Measurements from ENCODE around the gene GSTM4.
A peak's percentile ranks its signal among the peaks of the same experiment; 100 is the strongest.

The GSTM4 gene

GRCh38 chr1:109625176-109625575, 30.7 kb upstream of the GSTM4 start:
- DNase-seq: no peak

- DNase-seq: no peak
Observed at GRCh38 chr1:109625601-109626560, 30.0 kb upstream of the GSTM4 start.

- no peak for DNase-seq
Observed at GRCh38 chr1:109626682-109627408, 29.1 kb upstream of the GSTM4 start.

DNA sequence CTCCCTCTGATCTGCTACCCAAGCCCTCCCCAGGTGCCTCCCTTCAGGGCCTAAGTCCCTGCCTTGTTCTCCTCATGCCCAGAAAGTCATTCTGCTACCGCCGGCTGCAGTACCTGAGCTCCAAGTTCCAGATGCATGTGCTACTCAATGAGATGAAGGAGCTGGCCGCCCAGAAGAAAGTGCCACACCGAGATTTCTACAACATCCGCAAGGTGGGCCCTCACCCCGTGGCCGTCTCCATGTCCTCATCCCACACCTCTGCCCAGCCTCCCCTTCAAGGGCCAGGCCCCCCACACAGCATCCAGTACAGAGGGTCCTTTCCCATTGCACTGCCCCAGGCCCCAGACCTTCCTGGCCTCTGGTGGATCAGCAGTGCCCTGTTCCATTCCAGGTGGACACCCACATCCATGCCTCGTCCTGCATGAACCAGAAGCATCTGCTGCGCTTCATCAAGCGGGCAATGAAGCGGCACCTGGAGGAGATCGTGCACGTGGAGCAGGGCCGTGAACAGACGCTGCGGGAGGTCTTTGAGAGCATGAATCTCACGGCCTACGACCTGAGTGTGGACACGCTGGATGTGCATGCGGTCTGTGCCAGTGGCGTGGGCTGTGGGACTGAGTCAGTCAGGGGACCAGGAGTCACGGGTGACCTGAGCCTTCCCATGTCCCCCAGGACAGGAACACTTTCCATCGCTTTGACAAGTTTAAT, 28.1 kb upstream of the GSTM4 start:
- DNase-seq: no peak

DNA sequence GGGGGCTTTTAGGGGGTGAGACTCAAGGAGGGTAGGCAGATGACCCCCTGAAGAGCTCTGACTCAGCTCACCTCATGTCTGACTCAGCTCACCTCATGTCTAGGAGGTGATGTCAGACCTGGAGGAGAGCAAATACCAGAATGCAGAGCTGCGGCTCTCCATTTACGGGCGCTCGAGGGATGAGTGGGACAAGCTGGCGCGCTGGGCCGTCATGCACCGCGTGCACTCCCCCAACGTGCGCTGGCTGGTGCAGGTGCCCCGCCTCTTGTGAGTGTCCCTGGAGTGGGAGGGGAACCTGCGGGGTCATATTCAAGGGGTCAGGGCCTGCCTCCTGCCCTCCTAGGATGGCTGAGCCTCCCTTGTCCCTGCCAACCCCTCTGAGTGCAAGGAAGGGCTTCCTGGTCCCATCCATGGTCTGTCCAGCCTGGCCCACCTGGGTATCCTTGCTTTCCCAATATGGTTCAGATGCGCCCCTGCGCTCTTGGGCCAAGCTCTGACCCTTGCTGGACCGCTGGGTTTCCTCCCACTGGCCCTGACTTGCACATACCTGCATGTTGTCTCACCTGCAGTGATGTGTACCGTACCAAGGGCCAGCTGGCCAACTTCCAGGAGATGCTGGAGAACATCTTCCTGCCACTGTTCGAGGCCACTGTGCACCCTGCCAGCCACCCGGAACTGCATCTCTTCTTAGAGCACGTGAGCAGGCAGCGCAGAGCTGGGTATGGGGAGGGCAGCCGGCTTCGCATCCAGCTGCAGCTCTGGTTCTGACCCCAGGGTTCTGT, 27.2 kb upstream of the GSTM4 start:
- DNase-seq: no peak

DNA sequence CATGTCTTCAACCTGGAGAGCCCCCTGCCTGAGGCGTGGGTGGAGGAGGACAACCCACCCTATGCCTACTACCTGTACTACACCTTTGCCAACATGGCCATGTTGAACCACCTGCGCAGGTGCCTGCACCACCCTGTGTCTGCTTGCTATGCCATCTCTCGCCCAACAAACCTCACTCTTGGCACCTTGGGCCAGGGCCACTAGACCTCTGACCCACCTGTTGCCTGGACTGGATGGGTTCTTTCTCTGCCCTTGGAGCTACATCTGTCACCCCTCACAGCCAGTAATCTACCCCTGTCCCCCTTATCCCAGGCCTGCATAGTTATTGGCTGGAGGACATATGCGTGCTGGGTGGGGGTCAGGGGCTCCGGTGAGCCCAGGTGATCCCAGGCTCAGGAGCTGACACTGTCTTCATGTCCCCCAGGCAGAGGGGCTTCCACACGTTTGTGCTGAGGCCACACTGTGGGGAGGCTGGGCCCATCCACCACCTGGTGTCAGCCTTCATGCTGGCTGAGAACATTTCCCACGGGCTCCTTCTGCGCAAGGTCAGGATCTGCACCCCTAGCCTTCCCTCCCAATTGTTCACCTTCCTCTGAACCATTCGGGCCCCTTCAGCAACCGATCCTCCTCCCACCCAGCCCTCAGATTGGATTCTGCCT, 26.4 kb upstream of the GSTM4 start:
- no peak for DNase-seq

GRCh38 chr1:109630081-109630897, 25.6 kb upstream of the GSTM4 start:
- DNase-seq: peak; percentile 38

DNA sequence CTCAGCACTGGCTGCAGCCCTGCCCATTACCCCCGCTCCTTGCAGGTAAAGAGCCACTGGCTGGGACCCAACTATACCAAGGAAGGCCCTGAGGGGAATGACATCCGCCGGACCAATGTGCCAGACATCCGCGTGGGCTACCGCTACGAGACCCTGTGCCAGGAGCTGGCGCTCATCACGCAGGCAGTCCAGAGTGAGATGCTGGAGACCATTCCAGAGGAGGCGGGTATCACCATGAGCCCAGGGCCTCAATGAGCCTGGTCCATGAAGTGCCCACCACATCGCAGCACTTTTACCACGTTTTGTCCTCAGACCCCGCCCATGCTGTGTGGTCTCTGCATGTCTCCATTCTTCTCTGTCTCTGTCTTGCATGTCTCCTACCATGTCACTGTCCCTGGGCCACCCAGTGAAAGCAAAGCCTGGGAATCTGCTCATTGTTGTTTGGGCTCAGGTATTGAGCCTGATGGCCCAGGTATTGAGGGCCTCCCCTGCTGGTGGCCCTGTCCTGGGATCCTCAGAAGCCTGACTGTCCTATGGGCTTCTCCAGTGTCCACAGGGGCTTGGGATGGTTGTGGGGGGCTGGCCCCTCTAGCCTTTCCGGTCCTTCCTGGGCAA, 24.9 kb upstream of the GSTM4 start:
- no peak for DNase-seq

GRCh38 chr1:109631513-109632505, 24.1 kb upstream of the GSTM4 start:
- DNase-seq: no peak

DNA sequence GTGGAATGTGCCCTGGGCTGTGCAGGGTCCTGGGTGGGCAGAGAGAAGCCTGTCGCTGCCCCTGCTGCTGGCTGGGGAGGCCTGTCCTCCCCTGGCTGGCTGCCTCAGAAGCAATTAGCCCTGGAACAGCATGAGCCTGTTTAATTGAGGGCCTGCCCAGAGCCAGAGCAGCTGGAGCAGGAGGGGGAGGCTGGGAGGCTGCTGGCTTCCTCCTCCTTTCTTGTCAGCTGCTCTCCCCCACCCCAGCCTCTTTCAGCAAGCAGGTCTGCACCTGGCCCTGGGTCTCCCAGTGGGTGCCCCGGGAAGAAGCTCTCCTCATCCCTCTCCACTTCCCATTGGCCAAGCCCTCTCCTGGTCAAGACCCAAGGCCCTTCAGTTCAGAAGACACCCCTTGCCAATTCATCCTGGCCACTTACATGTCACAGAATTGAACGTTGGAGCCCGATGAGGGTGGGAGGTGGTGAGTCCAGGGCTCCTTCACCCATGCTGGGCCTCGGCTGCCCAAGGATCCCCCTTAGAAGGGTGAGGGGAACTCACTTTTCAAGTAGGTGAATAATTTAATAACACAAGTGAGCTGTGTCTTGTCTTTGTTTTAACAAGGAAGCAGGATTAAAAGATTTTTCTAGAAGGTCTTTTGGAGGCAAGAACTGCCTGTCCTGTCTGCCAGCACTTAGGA, 23.1 kb upstream of the GSTM4 start:
- no peak for DNase-seq

DNA sequence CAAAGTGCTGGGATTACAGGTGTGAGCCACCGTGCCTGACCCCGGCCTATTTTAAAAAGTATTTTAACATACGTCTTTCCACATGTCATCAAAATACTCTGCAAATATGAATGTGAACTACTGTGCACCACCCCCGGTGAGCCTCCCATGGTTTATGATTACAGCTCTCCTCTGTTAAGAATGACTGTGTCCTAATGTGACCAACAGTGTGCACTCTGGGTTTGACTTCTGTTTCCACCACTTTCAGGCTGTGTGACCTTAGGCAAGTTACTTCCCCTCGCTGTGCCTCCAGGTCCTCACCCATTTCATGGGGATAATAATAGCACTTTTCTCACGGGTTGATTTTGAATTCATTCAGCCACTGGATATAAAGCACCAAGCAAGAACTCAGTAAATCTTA, 21.6 kb upstream of the GSTM4 start:
- no peak for DNase-seq

DNA sequence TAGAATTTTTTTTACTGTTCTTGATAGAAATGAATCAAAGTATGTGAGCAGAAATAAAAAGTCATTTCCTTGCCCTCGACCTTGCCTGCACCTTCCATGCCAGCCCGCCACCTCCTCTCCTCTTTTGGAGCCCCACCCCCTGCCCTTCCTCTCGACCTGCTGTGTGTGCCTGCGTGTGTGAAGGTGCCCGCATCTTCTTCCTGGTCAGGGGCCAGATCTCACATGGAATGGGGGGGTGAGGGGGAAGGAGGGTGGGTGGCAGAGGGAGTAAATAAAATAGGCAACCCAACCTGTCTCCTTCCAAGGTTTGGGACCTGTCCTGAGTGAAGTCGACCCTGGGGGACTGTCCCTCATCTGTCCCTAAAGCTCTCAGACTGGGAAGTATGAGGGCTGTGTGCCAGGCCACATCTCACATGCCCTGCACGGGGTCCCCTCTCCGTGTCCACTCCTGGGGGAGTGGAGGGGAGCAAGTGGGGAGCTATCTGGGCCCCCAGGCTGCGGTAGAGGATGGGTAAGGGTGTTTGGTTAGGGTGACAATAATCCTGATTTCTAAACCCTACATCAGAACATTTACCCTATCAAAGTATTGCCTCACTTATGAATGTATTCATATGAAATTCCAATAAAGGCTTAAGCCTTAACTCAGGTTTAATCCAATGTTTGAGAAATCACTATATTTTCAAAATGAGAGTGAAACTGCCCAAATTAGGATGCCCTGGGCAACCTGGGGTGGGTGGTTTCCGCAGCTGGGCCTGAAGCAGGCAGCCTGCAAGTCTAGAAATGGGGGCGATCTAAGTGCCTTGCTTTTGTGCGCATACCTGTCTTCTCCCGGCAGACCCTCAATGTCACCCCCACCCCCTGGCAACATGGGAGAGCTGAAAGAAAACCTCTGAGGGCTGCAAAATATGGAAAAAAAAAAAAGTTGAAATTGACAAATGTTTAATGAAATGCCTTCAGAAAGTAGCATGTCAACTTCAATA, 20.8 kb upstream of the GSTM4 start:
- DNase-seq: peak; percentile 31

DNA sequence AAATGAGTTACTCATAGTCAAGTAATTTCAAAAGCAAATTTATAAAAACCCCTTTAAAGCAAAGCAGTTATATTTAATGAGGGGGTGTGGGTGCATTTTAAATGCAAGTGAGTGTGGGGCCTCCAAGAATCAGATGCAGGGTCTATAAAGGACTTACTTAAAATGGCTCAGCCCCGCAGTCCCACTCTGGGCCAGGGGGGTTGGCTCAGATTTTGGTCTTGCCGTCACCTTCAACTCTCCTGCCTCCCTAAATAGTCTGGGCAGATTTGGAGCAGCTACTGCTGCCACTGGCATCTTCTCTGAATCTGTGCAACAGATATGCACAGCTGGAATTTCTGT, 20.1 kb upstream of the GSTM4 start:
- DNase-seq: no peak

DNA sequence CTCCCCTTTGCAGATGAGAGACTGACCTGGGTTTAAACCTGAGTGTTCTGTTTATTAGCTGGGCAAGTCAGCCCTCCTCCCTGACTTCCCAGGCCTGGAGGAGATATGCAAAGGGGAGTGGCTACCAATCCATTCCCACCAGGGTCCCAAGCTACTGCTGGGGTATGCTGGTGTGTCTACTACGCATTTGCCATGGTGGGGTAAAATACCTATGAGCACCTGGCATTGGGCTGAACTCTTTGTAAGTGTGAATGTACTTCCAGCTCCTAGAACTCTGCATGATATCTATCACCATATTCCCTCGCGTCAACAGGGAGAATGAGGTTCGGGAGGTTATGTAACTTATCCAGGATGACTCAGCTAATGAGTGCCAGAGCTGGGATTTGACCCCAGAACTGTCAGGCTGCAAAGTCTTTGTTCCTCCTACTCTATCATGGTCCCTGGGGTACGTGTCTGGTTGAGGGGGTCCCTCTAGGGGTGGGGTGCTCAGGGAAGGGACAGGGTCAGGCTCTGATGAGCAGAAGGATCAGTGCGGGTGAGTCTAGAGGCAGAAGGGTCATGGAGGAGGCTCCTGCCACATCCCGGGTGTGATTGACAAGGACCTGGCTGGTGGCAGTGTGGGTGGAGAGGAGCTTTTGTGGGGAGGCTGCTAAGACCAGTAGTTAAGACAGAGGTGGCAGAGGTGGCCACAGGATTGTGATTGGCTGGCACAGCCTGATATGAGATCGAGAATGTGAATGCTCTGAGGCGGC, 19.5 kb upstream of the GSTM4 start:
- no peak for DNase-seq

GRCh38 chr1:109637446-109637845, 18.5 kb upstream of the GSTM4 start:
- DNase-seq: no peak

DNA sequence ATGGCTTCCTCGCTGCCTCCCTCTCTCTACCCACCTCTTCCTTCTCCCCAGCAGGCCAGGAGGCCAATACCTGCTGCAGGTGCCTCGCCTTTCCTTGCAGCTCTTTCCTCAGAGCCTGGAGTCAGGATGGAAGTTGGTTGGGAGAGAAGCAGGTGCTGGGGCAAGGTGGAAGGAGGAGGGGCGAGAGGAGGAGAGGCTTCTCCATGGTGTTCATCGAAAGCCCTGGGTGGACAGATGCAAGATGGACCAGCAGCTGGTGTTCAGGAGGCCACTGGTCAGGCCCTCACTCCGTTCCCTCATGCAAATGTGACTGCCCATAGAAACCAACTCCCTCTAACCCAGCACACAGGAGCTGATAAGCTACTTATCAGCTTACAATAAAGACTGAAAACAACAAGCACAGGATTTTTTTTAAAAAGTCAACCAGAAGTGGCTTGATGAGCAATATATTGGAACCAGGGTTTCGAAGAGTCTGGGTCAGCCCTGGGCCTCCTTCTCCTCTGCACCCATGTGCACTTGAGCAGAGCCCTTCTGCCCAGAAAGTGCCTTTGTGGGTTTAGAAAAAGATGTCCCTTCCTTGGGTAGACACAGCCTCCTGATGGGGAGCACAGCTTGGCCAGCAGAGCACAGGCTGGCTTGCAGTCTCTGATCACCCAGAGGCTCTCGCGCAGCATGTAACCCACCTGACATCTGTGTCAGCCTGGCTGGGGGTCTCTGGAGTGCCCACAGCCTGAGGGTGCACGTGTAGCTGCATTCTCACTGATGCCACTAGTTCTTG, 16.6 kb upstream of the GSTM4 start:
- DNase-seq: no peak

Measured in CD4-positive, alpha-beta T cell treated with Interleukin-12 subunit alpha and Interleukin-12 subunit beta, for 1 hour (primary cell).